Peyer's patch (tissue), 4 donors: ENCODE data around the gene RBM15. TPM values are rescaled to one million over a fixed set of nuclear protein-coding genes. Genes with fewer than 3 reads are reported as not detected.

Source experiments
- DNase-seq, 3 donors: peaks; one replicate each; pipeline ENCODE4 v3.0.0-alpha.2; 2017 to 2019
- H3K27ac ChIP-seq, 4 donors: fragments of 200-600 bp; sonication (generic); one replicate each; pipeline ENCODE4 v1.5.1; 2016 to 2019
- H3K27me3 ChIP-seq, 2 donors: fragments of 200-600 bp; sonication (generic); one replicate each; pipeline ENCODE4 v1.5.1; 2019
- H3K36me3 ChIP-seq, 3 donors: fragments of 200-600 bp; sonication (generic); one replicate each; pipeline ENCODE4 v1.5.1; 2016 to 2019
- H3K4me1 ChIP-seq, 4 donors: fragments of 200-600 bp; sonication (generic); one replicate each; pipeline ENCODE4 v1.5.1; 2016 to 2019
- H3K4me3 ChIP-seq, 4 donors: fragments of 200-600 bp; sonication (generic); 1 replicate in 3 of 4; 2 replicates in 1 of 4; pipeline ENCODE4 v1.5.1; 2016 to 2019; ENCODE audit warnings: mild to moderate bottlenecking in 1 of 4
- H3K9me3 ChIP-seq, 4 donors: fragments of 200-600 bp; sonication (generic); one replicate each; pipeline ENCODE4 v1.5.1; 2016 to 2019; ENCODE audit warnings: mild to moderate bottlenecking in 1 of 4
- CTCF ChIP-seq, 6 experiments: fragments of 450-650 bp in 4 of 6; fragments of 200-600 bp in 2 of 6; sonication (generic) in 1 of 6; IDR thresholded peaks; one replicate each; pipeline ENCODE4 v1.5.1; 2017 to 2019; ENCODE audit warnings: antibody characterized with exemption in 6 of 6, mild to moderate bottlenecking in 3 of 6, moderate library complexity in 1 of 6
- POLR2A ChIP-seq, 2 donors: fragments of 450-650 bp; IDR thresholded peaks; one replicate each; pipeline ENCODE4 v1.5.1; 2017; ENCODE audit warnings: antibody characterized with exemption in 2 of 2, mild to moderate bottlenecking in 2 of 2, moderate library complexity in 2 of 2
- total RNA-seq, 4 donors: library from RNA; depleted of rRNA; stranded (reverse); fragments of >200 nt; gene quantifications; one replicate each; pipeline ENCODE4 v1.1.0, GENCODE V29; 2016

RBM15 gene
- total RNA-seq, 4 donors from 2014 or later = 49.2 to 97.6 (median 80.9) TPM

- Histone ChIP-seq H3K4me3 (no peak overlapping the region), H3K9me3 (no peaks in the 10 kb centered on the region), H3K4me1 (peaks cover 0 to 52% (median 10%) of the 10 kb centered on the region in 4 donors), H3K36me3 (peaks cover 0 to 17% (median 0%) of the 10 kb centered on the region in 3 donors), H3K27ac (no peak overlapping the region), H3K27me3 (no peaks in the 10 kb centered on the region)
- no peak for TF ChIP-seq POLR2A (IDR thresholded peaks at IDR 0.05)
- DNase-seq = no peak
Observed at GRCh38 chr1:110346690-110347089, 7.5 kb downstream of the RBM15 start.

GRCh38 chr1:110347182-110347893 lies 8.2 kb downstream of the RBM15 start:
- no peak overlapping the region for H3K4me3 ChIP-seq
- TF ChIP-seq CTCF (IDR thresholded peaks at IDR 0.05) (no peak), POLR2A (IDR thresholded peaks at IDR 0.05) (no peak)

GRCh38 chr1:110348050-110348449 lies 8.9 kb downstream of the RBM15 start:
- peaks cover 0 to 12% (median 0%) of the 10 kb centered on the region in 3 donors for H3K36me3 ChIP-seq
- H3K27ac ChIP-seq = no peak overlapping the region
- no peaks in the 10 kb centered on the region for H3K9me3 ChIP-seq
- no peak for DNase-seq
- no peaks in the 10 kb centered on the region for H3K27me3 ChIP-seq
- no peak overlapping the region for H3K4me3 ChIP-seq
- TF ChIP-seq POLR2A (IDR thresholded peaks at IDR 0.05) (no peak), CTCF (IDR thresholded peaks at IDR 0.05) (no peak)
- H3K4me1 ChIP-seq = peaks cover 0 to 48% (median 4%) of the 10 kb centered on the region in 4 donors

More at GRCh38 chr1:110347182-110347893, 8.2 kb downstream of the RBM15 start:
- peaks cover 0 to 12% (median 0%) of the 10 kb centered on the region in 3 donors for H3K36me3 ChIP-seq
- H3K4me1 ChIP-seq = peaks cover 0 to 48% (median 6%) of the 10 kb centered on the region in 4 donors
- no peaks in the 10 kb centered on the region for H3K27me3 ChIP-seq
- no peak for DNase-seq
- H3K9me3 ChIP-seq = no peaks in the 10 kb centered on the region
- no peak overlapping the region for H3K27ac ChIP-seq

GRCh38 chr1:110348771-110349170 lies 9.6 kb downstream of the RBM15 start:
- no peak for DNase-seq
- Histone ChIP-seq H3K27ac (no peak overlapping the region), H3K36me3 (peaks cover 0 to 12% (median 0%) of the 10 kb centered on the region in 3 donors), H3K9me3 (no peaks in the 10 kb centered on the region), H3K4me1 (peaks cover 0 to 43% (median 4%) of the 10 kb centered on the region in 4 donors), H3K27me3 (no peaks in the 10 kb centered on the region), H3K4me3 (no peak overlapping the region)
- no peak for TF ChIP-seq CTCF (IDR thresholded peaks at IDR 0.05)
- no peak for TF ChIP-seq POLR2A (IDR thresholded peaks at IDR 0.05)

GRCh38 chr1:110350360-110350759 lies 11.2 kb downstream of the RBM15 start:
- Histone ChIP-seq H3K36me3 (peaks cover 0 to 9% (median 0%) of the 10 kb centered on the region in 3 donors), H3K4me1 (peaks cover 0 to 27% (median 0%) of the 10 kb centered on the region in 4 donors), H3K4me3 (no peak overlapping the region), H3K9me3 (no peaks in the 10 kb centered on the region), H3K27me3 (no peaks in the 10 kb centered on the region), H3K27ac (no peak overlapping the region)
- no peak for TF ChIP-seq POLR2A (IDR thresholded peaks at IDR 0.05)
- TF ChIP-seq CTCF (IDR thresholded peaks at IDR 0.05) = no peak
- DNase-seq = no peak

GRCh38 chr1:110355321-110355720 lies 16.1 kb downstream of the RBM15 start:
- H3K27ac ChIP-seq = no peak overlapping the region
- TF ChIP-seq POLR2A (IDR thresholded peaks at IDR 0.05) (no peak), CTCF (IDR thresholded peaks at IDR 0.05) (no peak)

More at GRCh38 chr1:110355321-110355720, 16.1 kb downstream of the RBM15 start:
- no peaks in the 10 kb centered on the region for H3K27me3 ChIP-seq
- no peak overlapping the region for H3K4me3 ChIP-seq
- no peak for DNase-seq
- H3K9me3 ChIP-seq = no peaks in the 10 kb centered on the region
- no peaks in the 10 kb centered on the region for H3K36me3 ChIP-seq
- H3K4me1 ChIP-seq = peaks cover 0 to 7% (median 0%) of the 10 kb centered on the region in 4 donors
